LNCaP clone FGC (cell line): ENCODE data around the gene SMYD3.

Experiments used
- DNase-seq: peaks from one replicate; pipeline ENCODE4 v3.0.0-alpha.2; 2011; ENCODE audit warnings: low read depth
- H3K4me3 ChIP-seq: 2 replicates; pipeline ENCODE4 v1.5.1; 2011; ENCODE audit warnings: mild to moderate bottlenecking, low read depth, low read length, control low read depth
- CTCF ChIP-seq: IDR thresholded peaks from 2 replicates; pipeline ENCODE4 v1.5.1; 2012; ENCODE audit warnings: mild to moderate bottlenecking; ENCODE audit not compliant: control insufficient read depth, insufficient read depth; ENCODE audit errors: extremely low read depth

Gene SMYD3

GRCh38 chr1:245926888-245927287 is 580.2 kb downstream of the SMYD3 start:
- no peak for DNase-seq
- no peak for TF ChIP-seq CTCF
- no peak overlapping the region for H3K4me3 ChIP-seq

- no peak for DNase-seq
- TF ChIP-seq CTCF, result no peak
- H3K4me3 ChIP-seq, result no peak overlapping the region
Observed at GRCh38 chr1:245923215-245923614, 583.9 kb downstream of the SMYD3 start.

GRCh38 chr1:245921417-245921816 is 585.7 kb downstream of the SMYD3 start:
- no peak for TF ChIP-seq CTCF
- no peak overlapping the region for H3K4me3 ChIP-seq
- no peak for DNase-seq

GRCh38 chr1:245917403-245917802 is 589.7 kb downstream of the SMYD3 start:
- DNase-seq, result no peak
- H3K4me3 ChIP-seq, result no peak overlapping the region
- TF ChIP-seq CTCF, result no peak

GRCh38 chr1:245915841-245916240 is 591.2 kb downstream of the SMYD3 start:
- DNase-seq, result no peak
- no peak overlapping the region for H3K4me3 ChIP-seq
- no peak for TF ChIP-seq CTCF

GRCh38 chr1:245915406-245915805 is 591.7 kb downstream of the SMYD3 start:
- H3K4me3 ChIP-seq, result no peak overlapping the region
- TF ChIP-seq CTCF, result no peak
- no peak for DNase-seq

- DNase-seq, result no peak
- H3K4me3 ChIP-seq, result no peak overlapping the region
- no peak for TF ChIP-seq CTCF
Observed at GRCh38 chr1:245908543-245908942, 598.5 kb downstream of the SMYD3 start.
